ENCODE data around the gene MAD1L1.

The MAD1L1 gene

DNA sequence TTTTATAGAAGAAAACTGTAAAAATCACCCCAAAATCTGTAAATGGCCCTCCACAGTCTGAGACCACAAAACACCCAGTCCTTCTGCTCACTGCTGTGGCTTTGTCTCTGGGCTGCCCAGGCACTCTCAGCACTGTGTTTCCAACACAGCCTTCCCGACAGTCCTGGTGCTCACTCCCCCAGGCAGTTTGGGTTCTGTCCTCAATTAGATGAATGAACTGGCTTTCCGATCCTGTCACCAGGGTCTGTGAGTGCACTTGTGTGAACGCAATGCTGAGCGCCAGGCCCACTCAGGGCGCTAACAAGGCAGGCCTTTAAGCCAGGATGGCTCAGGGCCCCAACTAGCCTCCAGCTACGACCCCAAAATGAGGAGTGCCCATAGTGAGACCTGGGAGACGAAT is 3.3 kb downstream of the MAD1L1 start:
- Histone ChIP-seq H3K4me1 (ENCODE audit: control insufficient read depth, insufficient read depth, low read length) (peaks cover 2% of the 10 kb centered on the region; the same call in 1 of the 2 replicates), H3K4me3 (ENCODE audit: low read depth, low read length) (no peak overlapping the region), H3K9me3 (ENCODE audit: control insufficient read depth, insufficient read depth, low read depth, low read length) (no peaks in the 10 kb centered on the region), H3K27ac (ENCODE audit: extremely low read depth, low read depth, low read length) (no peak overlapping the region), H3K36me3 (ENCODE audit: control insufficient read depth in 2 of 2, insufficient read depth in 1 of 2, low read length in 2 of 2) (peaks cover 12 to 63% of the 10 kb centered on the region in 2 experiments)
- ChIA-PET POLR2A (no interaction called here), CTCF (no interaction called here)
- TF ChIP-seq ZNF426 (tag by site-specific recombination; IDR thresholded peaks at IDR 0.05) (no peak), BCL11B (tag by site-specific recombination; IDR thresholded peaks at IDR 0.05; ENCODE audit: low read depth) (no peak), ZNF211 (tag by site-specific recombination; IDR thresholded peaks at IDR 0.05; ENCODE audit: low read depth) (no peak), ZNF555 (tag by site-specific recombination; conservative IDR thresholded peaks at IDR 0.05) (no peak), ZNF169 (tag by site-specific recombination; IDR thresholded peaks at IDR 0.05) (no peak), ZNF747 (tag by site-specific recombination; IDR thresholded peaks at IDR 0.05) (no peak), KLF9 (tag by site-specific recombination; IDR thresholded peaks at IDR 0.05; ENCODE audit: low read depth) (no peak), SCRT2 (tag by site-specific recombination; IDR thresholded peaks at IDR 0.05) (no peak), OVOL3 (tag by site-specific recombination; IDR thresholded peaks at IDR 0.05) (no peak)
- TF ChIP-seq, protein P1, sequence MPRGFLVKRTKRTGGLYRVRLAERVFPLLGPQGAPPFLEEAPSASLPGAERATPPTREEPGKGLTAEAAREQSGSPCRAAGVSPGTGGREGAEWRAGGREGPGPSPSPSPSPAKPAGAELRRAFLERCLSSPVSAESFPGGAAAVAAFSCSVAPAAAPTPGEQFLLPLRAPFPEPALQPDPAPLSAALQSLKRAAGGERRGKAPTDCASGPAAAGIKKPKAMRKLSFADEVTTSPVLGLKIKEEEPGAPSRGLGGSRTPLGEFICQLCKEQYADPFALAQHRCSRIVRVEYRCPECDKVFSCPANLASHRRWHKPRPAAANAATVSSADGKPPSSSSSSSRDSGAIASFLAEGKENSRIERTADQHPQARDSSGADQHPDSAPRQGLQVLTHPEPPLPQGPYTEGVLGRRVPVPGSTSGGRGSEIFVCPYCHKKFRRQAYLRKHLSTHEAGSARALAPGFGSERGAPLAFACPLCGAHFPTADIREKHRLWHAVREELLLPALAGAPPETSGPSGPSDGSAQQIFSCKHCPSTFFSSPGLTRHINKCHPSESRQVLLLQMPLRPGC (tag by site-specific recombination; IDR thresholded peaks at IDR 0.05) = no peak
- TF ChIP-seq, protein P2, sequence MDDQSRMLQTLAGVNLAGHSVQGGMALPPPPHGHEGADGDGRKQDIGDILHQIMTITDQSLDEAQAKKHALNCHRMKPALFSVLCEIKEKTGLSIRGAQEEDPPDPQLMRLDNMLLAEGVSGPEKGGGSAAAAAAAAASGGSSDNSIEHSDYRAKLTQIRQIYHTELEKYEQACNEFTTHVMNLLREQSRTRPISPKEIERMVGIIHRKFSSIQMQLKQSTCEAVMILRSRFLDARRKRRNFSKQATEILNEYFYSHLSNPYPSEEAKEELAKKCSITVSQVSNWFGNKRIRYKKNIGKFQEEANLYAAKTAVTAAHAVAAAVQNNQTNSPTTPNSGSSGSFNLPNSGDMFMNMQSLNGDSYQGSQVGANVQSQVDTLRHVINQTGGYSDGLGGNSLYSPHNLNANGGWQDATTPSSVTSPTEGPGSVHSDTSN (CRISPR knock-in tag; IDR thresholded peaks at IDR 0.05) = no peak
- TF ChIP-seq, protein P3, sequence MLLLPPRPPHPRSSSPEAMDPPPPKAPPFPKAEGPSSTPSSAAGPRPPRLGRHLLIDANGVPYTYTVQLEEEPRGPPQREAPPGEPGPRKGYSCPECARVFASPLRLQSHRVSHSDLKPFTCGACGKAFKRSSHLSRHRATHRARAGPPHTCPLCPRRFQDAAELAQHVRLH (tag by site-specific recombination; IDR thresholded peaks at IDR 0.05) = no peak

DNA sequence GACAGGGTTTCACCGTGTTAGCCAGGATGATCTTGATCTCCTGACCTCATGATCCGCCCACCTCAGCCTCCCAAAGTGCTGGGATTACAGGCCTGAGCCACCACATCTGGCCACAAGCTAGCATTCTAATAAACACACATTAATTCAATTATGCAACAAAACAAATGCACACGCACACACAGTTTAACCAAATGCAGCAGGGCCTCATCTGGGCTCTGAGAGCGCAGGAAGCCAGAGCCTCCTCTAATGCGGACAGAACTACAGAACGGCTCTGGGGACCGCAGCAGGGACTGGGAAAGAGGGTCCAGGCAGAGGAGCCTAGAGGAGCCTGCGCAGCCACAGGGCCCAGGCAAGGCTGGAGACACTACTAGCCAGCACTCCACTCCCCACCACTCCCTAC is 3.8 kb downstream of the MAD1L1 start:
- H3K4me3 ChIP-seq (ENCODE audit: low read depth, low read length) = no peak overlapping the region
- no peak for TF ChIP-seq ZNF777 (tag by site-specific recombination; IDR thresholded peaks at IDR 0.05; ENCODE audit: borderline replicate concordance)
- TF ChIP-seq ZNF423 (tag by site-specific recombination; IDR thresholded peaks at IDR 0.05) = no peak
- no peak for TF ChIP-seq ZFP41 (tag by site-specific recombination; IDR thresholded peaks at IDR 0.05; ENCODE audit: borderline replicate concordance)
- ChIA-PET POLR2A (no interaction called here), CTCF (no interaction called here)
- no peaks in the 10 kb centered on the region for H3K9me3 ChIP-seq (ENCODE audit: control insufficient read depth, insufficient read depth, low read depth, low read length)
- peaks cover 7 to 65% of the 10 kb centered on the region in 2 experiments for H3K36me3 ChIP-seq (ENCODE audit: control insufficient read depth in 2 of 2, insufficient read depth in 1 of 2, low read length in 2 of 2)
- H3K4me1 ChIP-seq (ENCODE audit: control insufficient read depth, insufficient read depth, low read length) = peaks cover 2% of the 10 kb centered on the region; the same call in 1 of the 2 replicates
- no peak overlapping the region for H3K27ac ChIP-seq (ENCODE audit: extremely low read depth, low read depth, low read length)

DNA sequence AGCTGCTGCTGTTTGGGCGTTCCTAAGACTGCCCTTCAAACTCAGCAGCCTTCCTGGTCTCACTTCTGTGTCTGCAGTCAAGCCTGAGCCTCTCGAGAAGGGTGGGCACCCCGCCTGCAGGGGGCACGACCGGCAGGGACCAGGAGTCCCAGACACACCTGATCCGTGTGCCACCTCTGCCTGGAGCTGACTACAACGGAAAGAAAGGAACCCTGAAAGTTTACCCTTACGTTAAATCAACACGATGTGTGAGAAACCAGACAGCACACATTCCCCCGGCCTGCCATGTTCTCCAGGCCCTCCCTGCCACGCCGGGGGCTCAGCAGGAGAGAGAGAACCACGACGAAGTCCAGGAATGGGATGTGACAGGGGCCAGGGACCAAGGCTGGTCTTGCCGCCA is 5.0 kb downstream of the MAD1L1 start:
- no peaks in the 10 kb centered on the region for H3K9me3 ChIP-seq (ENCODE audit: control insufficient read depth, insufficient read depth, low read depth, low read length)
- ChIA-PET CTCF (interaction anchor here (0.6 kb wide), 2 partner anchors 559 to 1884 kb away, joined by 3 read pairs; no protein-coding TSS in a partner anchor), POLR2A (no interaction called here)
- H3K4me1 ChIP-seq (ENCODE audit: control insufficient read depth, insufficient read depth, low read length) = peaks cover 2% of the 10 kb centered on the region; the same call in 1 of the 2 replicates
- no peak overlapping the region for H3K27ac ChIP-seq (ENCODE audit: extremely low read depth, low read depth, low read length)
- H3K4me3 ChIP-seq (ENCODE audit: low read depth, low read length) = no peak overlapping the region
- H3K36me3 ChIP-seq (ENCODE audit: control insufficient read depth in 2 of 2, insufficient read depth in 1 of 2, low read length in 2 of 2) = peaks cover 7 to 77% of the 10 kb centered on the region in 2 experiments
- TF ChIP-seq, protein P4, sequence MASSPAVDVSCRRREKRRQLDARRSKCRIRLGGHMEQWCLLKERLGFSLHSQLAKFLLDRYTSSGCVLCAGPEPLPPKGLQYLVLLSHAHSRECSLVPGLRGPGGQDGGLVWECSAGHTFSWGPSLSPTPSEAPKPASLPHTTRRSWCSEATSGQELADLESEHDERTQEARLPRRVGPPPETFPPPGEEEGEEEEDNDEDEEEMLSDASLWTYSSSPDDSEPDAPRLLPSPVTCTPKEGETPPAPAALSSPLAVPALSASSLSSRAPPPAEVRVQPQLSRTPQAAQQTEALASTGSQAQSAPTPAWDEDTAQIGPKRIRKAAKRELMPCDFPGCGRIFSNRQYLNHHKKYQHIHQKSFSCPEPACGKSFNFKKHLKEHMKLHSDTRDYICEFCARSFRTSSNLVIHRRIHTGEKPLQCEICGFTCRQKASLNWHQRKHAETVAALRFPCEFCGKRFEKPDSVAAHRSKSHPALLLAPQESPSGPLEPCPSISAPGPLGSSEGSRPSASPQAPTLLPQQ (tag by site-specific recombination; IDR thresholded peaks at IDR 0.05) = no peak
- TF ChIP-seq GLIS1 (tag by site-specific recombination; IDR thresholded peaks at IDR 0.05) (no peak), ZSCAN18 (tag by site-specific recombination; IDR thresholded peaks at IDR 0.05) (no peak), KLF8 (tag by site-specific recombination; IDR thresholded peaks at IDR 0.05) (no peak), ZNF600 (tag by site-specific recombination; IDR thresholded peaks at IDR 0.05) (no peak), ZNF473 (tag by site-specific recombination; IDR thresholded peaks at IDR 0.05) (no peak), ZNF654 (tag by site-specific recombination; IDR thresholded peaks at IDR 0.05; ENCODE audit: low read depth) (no peak)

Data from HEK293 (cell line).